ENCODE measurements around the gene HSPA13. TPM values are rescaled to one million over a fixed set of nuclear protein-coding genes. Genes with fewer than 3 reads are reported as not detected.

The HSPA13 gene
- total and polyA plus RNA-seq, 2 of the 8 experiments (the other 6 are each of a cell fraction or from before 2014, with no cell fraction given), result 7.8 to 36.9 TPM

DNA sequence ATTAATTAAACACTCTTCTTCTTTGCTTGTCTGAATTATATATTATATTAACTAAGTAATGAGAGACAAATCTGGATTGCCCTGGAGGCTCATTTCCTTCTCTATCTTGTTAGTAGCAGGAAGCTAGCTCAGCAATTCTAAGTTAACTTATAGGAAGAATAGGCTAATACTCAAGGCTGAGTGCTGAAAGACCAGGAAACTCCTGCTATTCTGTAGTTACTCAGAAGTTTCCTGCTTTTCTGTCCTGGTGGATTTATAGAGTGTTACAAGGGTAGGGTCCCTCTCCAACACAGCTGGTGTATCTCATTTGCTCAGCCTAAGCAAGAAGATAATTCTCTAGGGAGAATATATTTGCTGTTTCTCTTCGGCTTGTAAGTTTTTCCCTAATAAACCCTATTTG lies 29.2 kb downstream of the HSPA13 start (continued):
- no peak for TF ChIP-seq TAF7 (optimal IDR thresholded peaks at IDR 0.05; ENCODE audit: borderline replicate concordance, low read depth, low read length)
- TF ChIP-seq SP1 (IDR thresholded peaks at IDR 0.05; ENCODE audit: low read depth, low read length), result no peak

Data from H1 (cell line).